Ovary (tissue), 3 donors: ENCODE results near the gene KCNN4.

Experiments
- EP300 ChIP-seq: sonication (generic); formaldehyde crosslinking; IDR thresholded peaks from one replicate; pipeline ENCODE4 v1.6.1; 2017; ENCODE audit warnings: antibody characterized with exemption
- TF ChIP-seq, protein P1 (sequence below), 3 donors: fragments of 450-650 bp in 2 of 3; fragments of 200-600 bp in 1 of 3; IDR thresholded peaks; one replicate each; pipeline versions ENCODE4 v1.5.1 to v1.8.0; 2016 to 2022; ENCODE audit warnings: antibody characterized with exemption in 3 of 3, mild to moderate bottlenecking in 1 of 3
- donor health status: DM: no; HTN: no; CAD: no.

DNA sequence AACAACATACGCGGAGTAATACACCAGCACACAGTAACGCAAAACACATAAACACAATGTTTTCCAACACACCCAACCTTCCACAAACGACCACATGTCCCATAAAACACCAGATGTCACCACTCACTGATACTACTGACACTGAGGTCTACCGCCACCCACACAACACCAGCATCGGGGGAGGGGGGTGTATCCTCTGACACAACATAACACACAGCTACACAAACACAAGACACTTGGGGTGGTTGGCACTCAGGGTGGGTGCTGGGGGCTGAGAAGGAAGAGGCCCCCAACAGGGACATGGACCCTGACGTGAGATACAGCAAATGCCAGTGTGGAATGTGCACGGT lies 1.5 kb upstream of the KCNN4 start:
- TF ChIP-seq, protein P1, sequence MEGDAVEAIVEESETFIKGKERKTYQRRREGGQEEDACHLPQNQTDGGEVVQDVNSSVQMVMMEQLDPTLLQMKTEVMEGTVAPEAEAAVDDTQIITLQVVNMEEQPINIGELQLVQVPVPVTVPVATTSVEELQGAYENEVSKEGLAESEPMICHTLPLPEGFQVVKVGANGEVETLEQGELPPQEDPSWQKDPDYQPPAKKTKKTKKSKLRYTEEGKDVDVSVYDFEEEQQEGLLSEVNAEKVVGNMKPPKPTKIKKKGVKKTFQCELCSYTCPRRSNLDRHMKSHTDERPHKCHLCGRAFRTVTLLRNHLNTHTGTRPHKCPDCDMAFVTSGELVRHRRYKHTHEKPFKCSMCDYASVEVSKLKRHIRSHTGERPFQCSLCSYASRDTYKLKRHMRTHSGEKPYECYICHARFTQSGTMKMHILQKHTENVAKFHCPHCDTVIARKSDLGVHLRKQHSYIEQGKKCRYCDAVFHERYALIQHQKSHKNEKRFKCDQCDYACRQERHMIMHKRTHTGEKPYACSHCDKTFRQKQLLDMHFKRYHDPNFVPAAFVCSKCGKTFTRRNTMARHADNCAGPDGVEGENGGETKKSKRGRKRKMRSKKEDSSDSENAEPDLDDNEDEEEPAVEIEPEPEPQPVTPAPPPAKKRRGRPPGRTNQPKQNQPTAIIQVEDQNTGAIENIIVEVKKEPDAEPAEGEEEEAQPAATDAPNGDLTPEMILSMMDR (IDR thresholded peaks at IDR 0.05) = no peak
- no peak for TF ChIP-seq EP300
